ENCODE measurements around the gene PNPLA1. TPM values are rescaled to one million over a fixed set of nuclear protein-coding genes. Genes with fewer than 3 reads are reported as not detected.

Gene PNPLA1
- total RNA-seq, 1 donor from 2014 or later = not detected

GRCh38 chr6:36327226-36327918 lies 57.5 kb downstream of the PNPLA1 start:
- Histone ChIP-seq H3K36me3 (no peaks in the 10 kb centered on the region), H3K4me3 (no peak overlapping the region), H3K27ac (replicated peaks) (no peak overlapping the region), H3K4me1 (no peaks in the 10 kb centered on the region), H3K9me3 (replicated peaks) (no peaks in the 10 kb centered on the region), H3K27me3 (ENCODE audit: low read depth) (peaks cover 83% of the 10 kb centered on the region)
- TF ChIP-seq CTCF (IDR thresholded peaks at IDR 0.05; ENCODE audit: borderline replicate concordance) = no peak
- intact Hi-C loops (cut with micrococcal nuclease) = no loop called here
- no peak for DNase-seq

- H3K27me3 ChIP-seq (ENCODE audit: low read depth) = peaks cover 83% of the 10 kb centered on the region
Measured at GRCh38 chr6:36327919-36328236, 58.0 kb downstream of the PNPLA1 start.

GRCh38 chr6:36328600-36328999 lies 58.7 kb downstream of the PNPLA1 start:
- no peak for DNase-seq
- Histone ChIP-seq H3K36me3 (no peaks in the 10 kb centered on the region), H3K4me3 (no peak overlapping the region), H3K27me3 (ENCODE audit: low read depth) (peaks cover 84% of the 10 kb centered on the region), H3K4me1 (peaks cover 3% of the 10 kb centered on the region), H3K27ac (replicated peaks) (no peak overlapping the region), H3K9me3 (replicated peaks) (no peaks in the 10 kb centered on the region)
- no peak for TF ChIP-seq CTCF (IDR thresholded peaks at IDR 0.05; ENCODE audit: borderline replicate concordance)
- intact Hi-C loops (cut with micrococcal nuclease) = no loop called here

More at GRCh38 chr6:36327919-36328236, 58.0 kb downstream of the PNPLA1 start:
- no peak overlapping the region for H3K27ac ChIP-seq (replicated peaks)
- H3K4me1 ChIP-seq = no peaks in the 10 kb centered on the region
- H3K9me3 ChIP-seq (replicated peaks) = no peaks in the 10 kb centered on the region
- intact Hi-C loops (cut with micrococcal nuclease) = no loop called here
- no peak for DNase-seq
- no peaks in the 10 kb centered on the region for H3K36me3 ChIP-seq
- no peak for TF ChIP-seq CTCF (IDR thresholded peaks at IDR 0.05; ENCODE audit: borderline replicate concordance)
- no peak overlapping the region for H3K4me3 ChIP-seq

- H3K4me3 ChIP-seq = no peak overlapping the region
- no peaks in the 10 kb centered on the region for H3K36me3 ChIP-seq
- DNase-seq = no peak
- H3K4me1 ChIP-seq = peaks cover 16% of the 10 kb centered on the region
- no peak overlapping the region for H3K27ac ChIP-seq (replicated peaks)
- peaks cover 87% of the 10 kb centered on the region for H3K27me3 ChIP-seq (ENCODE audit: low read depth)
- no peak for TF ChIP-seq CTCF (IDR thresholded peaks at IDR 0.05; ENCODE audit: borderline replicate concordance)
- intact Hi-C loops (cut with micrococcal nuclease) = no loop called here
- no peaks in the 10 kb centered on the region for H3K9me3 ChIP-seq (replicated peaks)
Measured at GRCh38 chr6:36329798-36330291, 60.0 kb downstream of the PNPLA1 start.

GRCh38 chr6:36330366-36330765 lies 60.5 kb downstream of the PNPLA1 start:
- H3K4me3 ChIP-seq = no peak overlapping the region
- H3K27me3 ChIP-seq (ENCODE audit: low read depth) = peaks cover 87% of the 10 kb centered on the region
- no peak for DNase-seq
- peaks cover 21% of the 10 kb centered on the region for H3K4me1 ChIP-seq
- intact Hi-C loops (cut with micrococcal nuclease) = no loop called here
- H3K9me3 ChIP-seq (replicated peaks) = no peaks in the 10 kb centered on the region
- H3K27ac ChIP-seq (replicated peaks) = no peak overlapping the region
- H3K36me3 ChIP-seq = no peaks in the 10 kb centered on the region
- no peak for TF ChIP-seq CTCF (IDR thresholded peaks at IDR 0.05; ENCODE audit: borderline replicate concordance)
